Stimulated activated CD8-positive, alpha-beta memory T cell treated with anti-CD3 and anti-CD28 coated beads, Interleukin-2, amount 100 ng/mL, for 48 hours (primary cell): ENCODE results near the gene IKZF2.
A peak's percentile ranks its signal among the peaks of the same experiment; 100 is the strongest.
"Not testable (repeated sequence)": the region's sequence is repeated elsewhere in the genome, so short reads cannot be mapped to it uniquely, and the experiment has no call there.

Experiments used
- DNase-seq, 2 donors: peaks; one replicate each; pipeline ENCODE4 v3.0.0-alpha.2; 2020; ENCODE audit warnings: low read depth in 2 of 2

Gene IKZF2

GRCh38 chr2:213036836-213037235 lies 114.6 kb downstream of the IKZF2 start:
- no peak for DNase-seq

GRCh38 chr2:213034585-213034984 lies 116.8 kb downstream of the IKZF2 start:
- DNase-seq = no peak

- DNase-seq = no peak
These were observed 118.8 kb downstream of the IKZF2 start for GRCh38 chr2:213032607-213033006.

GRCh38 chr2:213022987-213023386 lies 128.4 kb downstream of the IKZF2 start:
- no peak for DNase-seq

GRCh38 chr2:213021971-213022899 lies 129.2 kb downstream of the IKZF2 start:
- DNase-seq = peak in 1 of 2 donors; percentile 15

GRCh38 chr2:213020913-213021312 lies 130.5 kb downstream of the IKZF2 start:
- DNase-seq = not testable (repeated sequence)

- DNase-seq = no peak
These were observed 131.1 kb downstream of the IKZF2 start for GRCh38 chr2:213020268-213020667.

- no peak for DNase-seq
These were observed 132.0 kb downstream of the IKZF2 start for GRCh38 chr2:213019368-213019767.

- DNase-seq = no peak
These were observed 133.0 kb downstream of the IKZF2 start for GRCh38 chr2:213018340-213018901.

GRCh38 chr2:213017404-213017803 lies 134.0 kb downstream of the IKZF2 start:
- no peak for DNase-seq

- DNase-seq = no peak
These were observed 134.4 kb downstream of the IKZF2 start for GRCh38 chr2:213016984-213017351.

- DNase-seq = no peak
These were observed 135.0 kb downstream of the IKZF2 start for GRCh38 chr2:213016166-213016983.

- peak in 1 of 2 donors; percentile 26 for DNase-seq
These were observed 135.8 kb downstream of the IKZF2 start for GRCh38 chr2:213015387-213016165.

- no peak for DNase-seq
These were observed 137.4 kb downstream of the IKZF2 start for GRCh38 chr2:213013979-213014378.

- no peak for DNase-seq
These were observed 139.9 kb downstream of the IKZF2 start for GRCh38 chr2:213011505-213011904.

GRCh38 chr2:213010106-213010779 lies 141.2 kb downstream of the IKZF2 start:
- DNase-seq = no peak

- DNase-seq = no peak
These were observed 144.0 kb downstream of the IKZF2 start for GRCh38 chr2:213007290-213007838.

- no peak for DNase-seq
These were observed 147.1 kb downstream of the IKZF2 start for GRCh38 chr2:213004197-213004821.

GRCh38 chr2:213002383-213002782 lies 149.0 kb downstream of the IKZF2 start:
- DNase-seq = no peak

GRCh38 chr2:213001297-213001910 lies 150.0 kb downstream of the IKZF2 start:
- DNase-seq = no peak
